GM18858 (cell line): ENCODE results near the gene SERPINB4.

Source experiments
- ATAC-seq: cut with Tn5 transposase; IDR thresholded peaks from one replicate; pipeline ENCODE4 v1.9.1; 2021; ENCODE audit not compliant: unreplicated experiment

The SERPINB4 gene

DNA sequence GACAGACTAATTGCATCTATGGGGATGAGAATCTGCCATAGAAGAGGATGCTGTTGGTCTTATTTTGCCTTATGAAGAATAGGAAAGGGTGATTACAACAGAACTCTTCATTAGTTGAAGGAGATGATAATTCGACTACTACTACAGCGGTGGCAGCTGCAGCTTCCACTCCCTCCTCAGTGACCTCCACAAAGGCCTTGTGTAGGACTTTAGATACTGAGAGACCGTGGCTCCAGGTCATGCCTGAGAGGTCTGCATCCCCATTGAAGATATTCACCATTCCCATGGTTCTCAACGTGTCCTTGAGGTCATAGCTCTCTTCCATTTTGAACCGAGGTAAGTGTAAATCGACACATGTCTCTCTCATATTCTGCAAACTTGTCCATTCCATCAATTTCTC lies 6.4 kb downstream of the SERPINB4 start:
- ATAC-seq, result no peak

DNA sequence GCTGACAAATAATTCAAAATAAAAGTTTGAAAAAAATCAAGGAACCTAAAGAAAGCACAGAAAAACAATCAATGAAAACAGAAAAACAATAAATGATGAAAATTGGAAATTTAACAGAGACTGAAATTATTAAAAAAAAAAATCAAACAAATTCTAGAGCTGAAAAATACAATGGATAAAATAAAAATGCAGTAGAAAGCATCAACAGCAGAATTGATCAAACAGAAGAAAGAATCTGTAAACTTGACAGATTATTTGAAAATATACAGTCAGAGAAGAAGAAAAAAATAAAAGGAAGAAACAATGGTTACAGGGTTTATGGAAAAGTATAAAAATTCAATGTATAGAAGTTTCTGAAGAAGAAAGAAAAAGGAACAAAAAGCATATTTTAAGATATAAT lies 16.2 kb downstream of the SERPINB4 start:
- no peak for ATAC-seq

DNA sequence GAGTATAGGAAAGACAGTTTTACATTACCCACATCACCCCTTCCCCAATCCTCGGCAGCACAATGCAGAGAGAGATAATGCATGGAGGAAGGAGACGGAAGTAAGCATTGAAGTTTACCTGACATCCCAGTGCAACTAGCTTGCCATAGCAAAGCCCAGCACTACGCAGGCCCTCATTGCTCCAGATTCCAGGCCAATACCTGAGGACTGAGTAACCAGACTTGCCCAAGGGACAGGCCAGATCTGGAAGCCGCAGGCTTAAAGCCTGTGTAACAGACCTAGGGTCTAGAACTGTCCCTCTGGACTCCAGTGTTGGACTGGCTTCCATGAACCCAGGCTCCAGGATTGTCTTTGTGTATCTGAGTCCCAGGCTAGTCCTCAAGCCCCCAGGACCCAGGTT lies 17.6 kb downstream of the SERPINB4 start:
- no peak for ATAC-seq

DNA sequence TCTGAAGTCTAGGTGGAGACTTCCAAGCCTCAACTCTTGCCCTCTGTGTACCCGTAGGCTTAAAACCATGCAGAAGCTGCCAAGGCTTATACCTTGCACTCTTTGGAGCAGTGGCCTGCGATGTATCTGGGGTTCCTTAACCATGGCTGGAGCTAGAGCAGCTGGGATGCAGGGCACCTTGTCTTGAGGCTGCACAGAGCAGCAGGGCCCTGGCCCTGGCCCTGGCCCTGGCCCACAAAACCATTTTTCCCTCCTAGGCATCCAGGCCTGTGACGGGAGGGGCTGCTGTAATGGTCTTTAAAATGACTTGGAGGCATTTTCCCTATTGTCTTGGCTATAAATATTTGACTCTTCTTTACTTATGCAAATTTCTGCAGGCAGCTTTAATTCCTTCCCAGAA lies 19.2 kb downstream of the SERPINB4 start:
- no peak for ATAC-seq

DNA sequence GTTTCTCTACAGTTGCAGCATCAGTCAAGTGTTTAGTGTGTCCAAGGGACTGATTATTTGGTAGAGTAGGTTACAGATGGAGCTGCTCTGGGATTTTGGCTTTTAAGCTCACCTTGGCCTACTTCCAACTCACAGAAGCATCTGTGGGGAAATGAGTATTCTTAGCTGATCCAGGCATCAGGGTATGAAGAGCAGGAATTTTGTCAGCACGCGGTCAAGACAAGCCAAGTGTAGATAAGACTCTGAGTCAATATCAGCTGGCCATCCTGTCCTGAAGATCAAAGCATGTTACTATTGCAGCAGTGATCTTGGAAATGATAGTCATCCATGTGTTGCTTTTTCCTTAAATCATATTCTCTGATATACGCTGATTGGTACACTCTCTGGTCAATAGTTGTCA lies 24.4 kb downstream of the SERPINB4 start:
- ATAC-seq, result no peak

DNA sequence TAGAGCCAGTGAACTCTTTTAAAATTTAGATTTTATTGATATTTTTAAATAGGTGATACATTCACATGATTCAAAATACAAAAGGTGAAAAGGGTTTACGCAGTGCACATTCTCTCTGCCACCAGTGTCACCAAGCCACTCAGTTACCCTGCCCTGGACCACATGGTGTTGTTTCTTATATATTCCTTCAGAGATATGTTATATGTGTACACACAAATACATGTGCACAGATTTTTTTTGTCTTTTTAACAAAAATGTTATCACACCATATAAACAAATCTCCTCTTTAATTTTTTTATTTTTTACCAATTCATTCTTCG lies 26.2 kb downstream of the SERPINB4 start:
- ATAC-seq, result no peak

DNA sequence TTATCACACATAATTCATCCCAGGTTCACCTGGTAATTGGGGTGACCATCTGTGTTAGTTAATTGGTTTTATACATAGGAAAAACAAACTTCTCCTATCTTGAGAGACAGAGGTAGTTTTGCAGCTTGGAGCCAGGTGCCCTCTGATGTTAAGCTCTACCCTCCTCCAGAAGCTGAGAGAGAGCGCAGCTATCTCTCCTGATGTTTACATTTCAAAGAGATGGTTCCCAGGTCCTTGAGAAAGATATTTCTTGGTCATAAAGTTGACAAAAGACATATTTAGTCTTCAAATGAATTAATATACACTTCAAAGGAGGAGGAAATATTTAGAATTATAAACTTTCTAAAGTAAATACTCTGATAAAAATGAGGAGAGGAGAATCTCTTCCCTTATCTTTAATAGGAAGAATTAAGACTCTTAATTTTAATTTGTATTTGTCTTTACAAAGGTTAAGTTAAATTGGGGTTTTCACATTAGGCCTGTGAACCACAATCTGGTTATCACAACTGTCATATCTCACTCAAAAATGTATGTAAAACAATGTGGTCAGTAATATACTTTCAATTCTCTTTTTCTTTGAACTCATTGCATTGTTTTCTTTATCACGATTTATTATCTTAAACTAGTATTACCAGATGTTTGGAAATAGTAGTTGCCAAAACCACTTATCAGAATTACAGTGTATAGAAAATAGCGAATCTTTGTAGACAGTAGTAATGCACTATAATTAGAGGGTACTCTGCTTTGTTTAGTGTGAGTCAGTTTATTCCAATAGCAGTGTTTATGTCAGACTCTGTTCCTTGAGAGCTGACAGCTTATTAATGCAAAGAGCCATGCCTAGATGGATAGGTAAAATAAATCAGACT lies 26.8 kb downstream of the SERPINB4 start:
- ATAC-seq, result peak; percentile 81

DNA sequence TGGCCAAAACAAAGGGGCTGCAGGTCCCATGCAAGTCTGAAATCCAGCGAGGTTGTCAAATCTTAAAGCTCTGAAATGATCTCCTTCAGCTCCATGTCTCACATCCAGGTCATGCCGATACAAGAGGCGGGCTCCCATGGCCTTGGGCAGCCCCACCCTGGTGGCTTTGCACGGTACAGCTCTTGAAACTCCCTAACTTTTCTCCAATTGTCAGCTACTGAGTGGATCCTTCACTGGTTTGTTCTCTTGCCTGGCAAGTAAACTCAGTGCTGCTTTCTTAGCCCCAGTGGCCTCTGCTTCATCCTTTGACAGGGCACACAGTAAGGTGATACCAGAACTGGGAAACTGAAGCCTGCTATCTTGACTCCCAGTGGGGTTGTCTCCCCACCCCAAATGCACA lies 30.6 kb downstream of the SERPINB4 start:
- ATAC-seq, result no peak

DNA sequence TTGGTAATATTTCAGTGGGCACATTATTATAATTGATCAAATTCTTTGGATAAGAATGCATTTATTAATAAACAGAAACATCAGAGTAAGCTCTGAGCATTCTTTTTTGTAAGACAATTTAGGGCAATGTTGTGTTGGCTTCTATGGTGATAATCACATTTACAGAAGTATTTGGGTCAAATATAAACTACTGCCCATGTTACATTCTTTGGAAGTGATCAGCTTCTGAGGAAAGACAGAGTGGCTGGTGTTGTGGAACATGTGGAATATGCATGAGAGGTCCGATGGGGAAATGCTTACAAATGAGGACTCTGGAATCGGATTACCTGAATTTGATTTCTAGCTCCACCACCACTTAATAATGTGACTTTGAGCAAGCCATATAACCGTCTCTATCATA lies 37.5 kb downstream of the SERPINB4 start:
- ATAC-seq, result no peak

DNA sequence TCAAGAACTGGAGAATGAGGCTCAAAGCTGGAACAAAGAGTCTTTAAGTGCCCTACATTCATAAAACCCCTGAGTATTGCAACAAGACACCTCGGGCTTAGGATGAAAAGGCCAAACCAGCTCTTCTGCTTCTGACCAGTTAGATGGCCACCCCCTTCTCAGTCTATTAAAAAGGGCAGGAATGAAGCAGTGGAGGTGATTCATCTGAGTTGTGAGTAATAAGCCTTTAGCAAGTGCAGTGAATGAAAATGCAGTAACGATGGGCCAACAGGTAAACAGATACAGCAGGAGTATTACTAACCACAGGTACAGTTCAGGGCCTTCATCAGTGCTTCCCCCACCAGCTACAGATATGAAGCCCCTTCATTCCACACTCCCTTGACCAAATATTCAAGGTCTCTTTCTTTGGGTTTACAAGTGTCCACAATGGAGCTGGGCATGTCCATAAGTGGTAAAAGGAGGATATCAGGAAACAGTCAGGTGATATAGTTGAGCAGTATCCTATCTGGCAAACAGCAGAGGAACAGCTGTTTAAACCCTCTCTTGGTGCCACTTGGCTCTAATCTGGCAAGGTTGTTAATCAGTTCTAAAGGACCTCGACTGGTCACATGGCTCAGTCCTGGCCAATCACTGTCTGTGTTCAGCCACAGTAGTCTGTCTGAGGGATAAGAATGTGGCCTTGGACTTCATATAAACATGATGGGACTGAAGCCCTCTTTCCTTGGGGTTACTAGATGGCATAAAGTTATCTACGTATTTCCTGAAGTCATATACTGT lies 39.1 kb downstream of the SERPINB4 start:
- ATAC-seq, result no peak

DNA sequence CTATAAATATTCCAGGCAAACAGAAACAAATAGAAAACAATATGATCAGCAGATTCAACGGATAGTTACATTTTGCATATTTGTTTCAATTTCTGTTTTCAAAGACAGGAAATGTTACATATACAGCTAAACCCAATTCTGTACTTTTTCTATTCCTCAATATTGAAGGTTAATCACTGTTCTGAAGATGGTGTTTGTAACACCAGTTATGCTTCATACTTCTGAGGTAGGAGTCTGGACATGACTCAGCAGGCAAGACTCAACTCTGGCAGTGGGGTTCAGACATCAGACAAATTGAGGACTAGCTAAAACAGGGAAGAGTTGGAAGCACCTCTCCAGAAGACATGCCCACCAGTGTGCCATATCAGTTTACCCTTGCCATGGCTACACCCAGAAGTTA lies 40.3 kb downstream of the SERPINB4 start:
- peak; percentile 99 for ATAC-seq

DNA sequence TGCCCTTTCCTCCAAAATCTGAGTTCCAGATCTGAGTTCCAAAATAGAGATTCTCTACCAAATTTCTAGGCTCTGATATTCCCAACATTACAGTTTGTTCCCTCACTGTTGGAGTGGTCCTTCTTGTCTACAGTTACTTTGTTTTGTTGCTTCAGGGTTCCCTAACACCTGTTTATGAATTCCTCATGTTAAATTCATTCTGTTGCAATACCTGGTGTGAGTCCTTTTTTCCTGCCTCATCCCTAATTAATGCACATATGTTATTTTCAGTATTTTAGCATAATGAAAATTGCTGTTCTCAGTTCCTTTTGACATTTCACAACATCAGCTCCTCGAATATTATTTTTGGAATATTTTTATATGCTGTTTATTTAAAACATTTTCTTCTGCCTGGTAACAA lies 40.7 kb downstream of the SERPINB4 start:
- ATAC-seq, result no peak

DNA sequence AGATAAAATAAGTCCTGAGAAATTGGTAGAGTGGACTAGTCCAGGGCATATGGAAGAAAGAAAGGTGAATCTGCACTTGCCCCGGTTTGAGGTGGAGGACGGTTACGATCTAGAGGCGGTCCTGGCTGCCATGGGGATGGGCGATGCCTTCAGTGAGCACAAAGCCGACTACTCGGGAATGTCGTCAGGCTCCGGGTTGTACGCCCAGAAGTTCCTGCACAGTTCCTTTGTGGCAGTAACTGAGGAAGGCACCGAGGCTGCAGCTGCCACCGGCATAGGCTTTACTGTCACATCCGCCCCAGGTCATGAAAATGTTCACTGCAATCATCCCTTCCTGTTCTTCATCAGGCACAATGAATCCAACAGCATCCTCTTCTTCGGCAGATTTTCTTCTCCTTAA lies 47.1 kb downstream of the SERPINB4 start:
- ATAC-seq, result no peak

DNA sequence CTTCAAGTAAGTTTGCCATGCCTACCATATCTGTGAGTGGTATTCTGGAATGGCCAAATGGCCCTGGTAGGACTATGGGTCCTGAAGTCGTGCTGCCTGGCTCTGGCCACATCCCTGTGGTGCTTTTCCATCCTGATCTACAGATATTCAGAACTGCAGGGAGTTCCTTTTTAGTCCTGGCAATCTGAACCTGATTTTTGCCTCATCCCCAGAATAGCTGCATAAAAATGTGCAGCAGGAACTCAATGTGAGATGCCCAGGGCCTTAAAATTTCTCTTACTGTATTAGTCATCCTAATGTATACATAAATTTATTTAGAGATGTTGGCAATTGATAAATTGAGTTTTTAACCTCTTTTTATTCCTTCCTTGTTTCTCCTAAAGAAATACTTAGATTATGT lies 51.6 kb downstream of the SERPINB4 start:
- no peak for ATAC-seq

DNA sequence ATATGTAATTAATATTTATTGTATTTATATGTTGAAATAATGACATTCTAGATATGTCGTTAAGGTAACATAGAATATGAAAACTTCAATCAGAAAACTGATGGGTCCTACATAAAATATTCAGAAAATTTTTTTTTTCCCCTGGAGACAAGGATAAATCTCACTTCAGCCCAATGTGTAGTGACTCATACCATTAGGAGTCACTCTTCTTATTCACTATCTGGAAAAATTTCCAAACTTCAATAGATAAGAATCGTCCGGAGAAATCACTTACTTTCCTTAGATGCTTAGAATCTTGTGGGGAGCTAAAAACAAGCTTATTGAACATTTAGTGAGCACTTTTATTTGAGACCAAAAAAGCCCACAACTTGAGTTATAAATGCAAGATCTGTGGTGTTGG lies 52.3 kb downstream of the SERPINB4 start:
- no peak for ATAC-seq

DNA sequence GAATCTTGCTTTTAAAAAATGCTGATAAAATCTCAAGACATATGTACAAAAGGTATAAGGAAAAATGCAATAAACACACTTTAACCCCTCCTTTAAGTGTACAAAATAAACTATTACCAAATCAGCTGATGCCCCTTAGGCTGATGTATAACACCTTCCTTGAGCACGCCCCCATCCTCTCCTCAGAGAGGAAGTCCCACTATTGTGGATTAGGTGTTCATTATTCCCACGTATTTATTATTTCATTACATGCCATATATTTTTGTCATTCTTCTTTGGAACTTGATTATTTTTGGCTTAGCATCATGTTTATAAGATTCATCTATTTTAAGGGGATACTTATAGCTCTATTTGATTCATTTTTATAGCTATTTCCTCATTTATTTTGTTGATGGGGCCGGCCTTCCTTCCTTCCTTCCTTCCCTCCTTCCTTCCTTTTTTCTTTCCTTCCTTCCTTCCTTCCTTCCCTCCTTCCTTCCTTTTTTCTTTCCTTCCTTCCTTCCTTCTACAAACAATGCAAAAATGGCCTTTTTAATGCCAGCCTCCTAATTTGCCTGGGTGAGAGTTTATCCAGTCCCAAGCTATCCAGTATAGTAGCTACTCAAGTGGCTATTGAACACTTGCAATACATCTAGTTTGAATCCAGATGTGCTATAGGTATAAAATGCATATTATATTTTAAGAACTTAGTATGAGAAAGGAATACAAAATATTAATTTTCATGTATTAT lies 52.9 kb downstream of the SERPINB4 start:
- ATAC-seq, result no peak

DNA sequence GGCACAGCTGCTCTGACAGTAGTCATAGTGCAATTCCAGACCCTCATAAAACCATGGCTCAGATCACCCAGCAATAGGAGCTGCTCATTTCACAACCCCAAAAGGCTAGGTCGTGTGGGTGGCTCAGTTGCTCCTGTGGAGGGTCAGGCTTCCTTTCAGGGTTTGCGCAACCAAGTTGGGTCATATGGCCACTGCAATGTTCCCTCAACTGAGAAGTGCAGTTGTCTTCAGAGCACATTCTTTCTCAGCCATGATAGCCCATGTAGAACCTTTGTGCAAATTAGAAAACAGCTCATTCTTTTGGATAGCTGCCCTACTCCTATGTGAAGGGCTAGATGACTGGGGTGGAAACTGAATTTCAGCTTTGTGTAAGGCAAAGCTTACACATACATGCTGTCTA lies 53.7 kb downstream of the SERPINB4 start:
- ATAC-seq, result no peak

DNA sequence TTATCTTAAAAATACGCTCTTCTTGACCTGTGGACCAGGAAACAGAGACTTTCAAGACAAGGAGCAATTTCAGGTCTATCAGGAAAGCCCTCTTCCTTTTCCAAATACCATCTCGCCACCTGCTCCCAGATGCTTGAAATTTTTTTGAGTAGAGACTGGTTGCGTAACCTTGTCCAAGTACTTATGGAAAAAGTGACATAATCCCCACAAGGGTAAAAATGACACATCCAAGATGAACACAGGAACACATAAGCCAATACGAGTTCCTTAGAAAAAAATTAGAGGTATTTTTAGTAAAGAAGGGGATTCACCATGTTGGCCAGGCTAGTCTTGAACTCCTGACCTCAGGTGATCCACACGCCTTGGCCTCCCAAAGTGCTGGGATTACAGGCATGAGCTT lies 55.1 kb downstream of the SERPINB4 start:
- no peak for ATAC-seq
